ENCODE data around the gene PRRT3. TPM values are rescaled to one million over a fixed set of nuclear protein-coding genes. Genes with fewer than 3 reads are reported as not detected.

Gene PRRT3
- total and polyA plus RNA-seq, 5 donors: 1.2 to 2.1 (median 1.5) TPM

Other genes with a start within 250 kb of the PRRT3 start
- gene CPNE9, start 248.6 kb downstream of the PRRT3 start, total RNA-seq: under 1 TPM in 3 of 4 donors, not detected in 1; 0.11 to 0.31 (median 0.15) TPM
- 0.07 TPM for gene CPNE9, start 248.6 kb downstream of the PRRT3 start, polyA plus RNA-seq
- gene BRPF1, start 220.7 kb downstream of the PRRT3 start, total RNA-seq: 10 to 100 TPM in 3 of 4 donors, 1 to 10 TPM in 1; 9.2 to 12.0 (median 11.7) TPM
- gene BRPF1, start 220.7 kb downstream of the PRRT3 start, polyA plus RNA-seq: 6.4 TPM
- 10 to 100 TPM in 3 of 4 donors, 1 to 10 TPM in 1; 9.6 to 15.5 (median 15.1) TPM for gene OGG1, start 202.5 kb downstream of the PRRT3 start, total RNA-seq
- 13.4 TPM for gene OGG1, start 202.5 kb downstream of the PRRT3 start, polyA plus RNA-seq
- 10 to 100 TPM; 20.1 to 24.9 (median 21.0) TPM for gene CAMK1, start 182.5 kb downstream of the PRRT3 start, total RNA-seq
- 22.1 TPM for gene CAMK1, start 182.5 kb downstream of the PRRT3 start, polyA plus RNA-seq
- 10 to 100 TPM; 42.0 to 51.3 (median 46.3) TPM for gene TADA3, start 159.9 kb downstream of the PRRT3 start, total RNA-seq
- gene TADA3, start 159.9 kb downstream of the PRRT3 start, polyA plus RNA-seq: 38.4 TPM
- gene ARPC4, start 159.3 kb downstream of the PRRT3 start, total RNA-seq: 100 to 1,000 TPM in 1 of 4 donors, 10 to 100 TPM in 3; 63.8 to 104 (median 73.0) TPM
- 51.1 TPM for gene ARPC4, start 159.3 kb downstream of the PRRT3 start, polyA plus RNA-seq
- gene TTLL3, start 142.1 kb downstream of the PRRT3 start, total RNA-seq: 10 to 100 TPM; 20.6 to 27.3 (median 23.8) TPM
- 23.7 TPM for gene TTLL3, start 142.1 kb downstream of the PRRT3 start, polyA plus RNA-seq
- 10 to 100 TPM; 31.2 to 37.7 (median 37.6) TPM for gene RPUSD3, start 108.4 kb downstream of the PRRT3 start, total RNA-seq
- 43.3 TPM for gene RPUSD3, start 108.4 kb downstream of the PRRT3 start, polyA plus RNA-seq
- gene CIDEC, start 72.2 kb downstream of the PRRT3 start, total RNA-seq: 1 to 10 TPM in 1 of 4 donors, under 1 TPM in 2, not detected in 1; 0.38 to 8.4 (median 0.40) TPM
- gene CIDEC, start 72.2 kb downstream of the PRRT3 start, polyA plus RNA-seq: 29.5 TPM
- 10 to 100 TPM; 20.3 to 22.4 (median 20.4) TPM for gene JAGN1, start 61.8 kb downstream of the PRRT3 start, total RNA-seq
- gene JAGN1, start 61.8 kb downstream of the PRRT3 start, polyA plus RNA-seq: 26.0 TPM
- 1 to 10 TPM; 1.0 to 2.2 (median 1.4) TPM for gene IL17RE, start 49.6 kb downstream of the PRRT3 start, total RNA-seq
- 1.2 TPM for gene IL17RE, start 49.6 kb downstream of the PRRT3 start, polyA plus RNA-seq
- 10 to 100 TPM; 35.1 to 48.1 (median 41.9) TPM for gene IL17RC, start 35.3 kb downstream of the PRRT3 start, total RNA-seq
- gene IL17RC, start 35.3 kb downstream of the PRRT3 start, polyA plus RNA-seq: 40.4 TPM
- 10 to 100 TPM; 59.6 to 88.4 (median 66.9) TPM for gene CRELD1, start 18.6 kb downstream of the PRRT3 start, total RNA-seq
- gene CRELD1, start 18.6 kb downstream of the PRRT3 start, polyA plus RNA-seq: 92.8 TPM
- 10 to 100 TPM; 84.3 to 89.8 (median 87.6) TPM for gene EMC3, start 34.4 kb upstream of the PRRT3 start, total RNA-seq
- gene EMC3, start 34.4 kb upstream of the PRRT3 start, polyA plus RNA-seq: 85.2 TPM
- 1 to 10 TPM; 1.1 to 2.6 (median 1.6) TPM for gene FANCD2, start 74.0 kb upstream of the PRRT3 start, total RNA-seq
- 1.0 TPM for gene FANCD2, start 74.0 kb upstream of the PRRT3 start, polyA plus RNA-seq
- gene FANCD2OS, start 155.8 kb upstream of the PRRT3 start, total RNA-seq: not detected
- gene FANCD2OS, start 155.8 kb upstream of the PRRT3 start, polyA plus RNA-seq: not detected
- 100 to 1,000 TPM in 2 of 4 donors, 10 to 100 TPM in 2; 93.3 to 106 (median 100) TPM for gene BRK1, start 163.3 kb upstream of the PRRT3 start, total RNA-seq
- gene BRK1, start 163.3 kb upstream of the PRRT3 start, polyA plus RNA-seq: 127 TPM
- 10 to 100 TPM; 17.4 to 18.2 (median 17.6) TPM for gene VHL, start 189.4 kb upstream of the PRRT3 start, total RNA-seq
- 19.1 TPM for gene VHL, start 189.4 kb upstream of the PRRT3 start, polyA plus RNA-seq
- 1 to 10 TPM in 3 of 4 donors, under 1 TPM in 1; 0.71 to 1.5 (median 1.4) TPM for gene IRAK2, start 212.5 kb upstream of the PRRT3 start, total RNA-seq
- 0.63 TPM for gene IRAK2, start 212.5 kb upstream of the PRRT3 start, polyA plus RNA-seq